Measurements from ENCODE around the gene TRPC4AP. TPM values are rescaled to one million over a fixed set of nuclear protein-coding genes. Genes with fewer than 3 reads are reported as not detected.

The TRPC4AP gene
- total and polyA plus RNA-seq, 10 of the 15 experiments (the other 5 are each of a cell fraction or from before 2014, with no cell fraction given), result 1.1 to 61.7 (median 41.2) TPM

DNA sequence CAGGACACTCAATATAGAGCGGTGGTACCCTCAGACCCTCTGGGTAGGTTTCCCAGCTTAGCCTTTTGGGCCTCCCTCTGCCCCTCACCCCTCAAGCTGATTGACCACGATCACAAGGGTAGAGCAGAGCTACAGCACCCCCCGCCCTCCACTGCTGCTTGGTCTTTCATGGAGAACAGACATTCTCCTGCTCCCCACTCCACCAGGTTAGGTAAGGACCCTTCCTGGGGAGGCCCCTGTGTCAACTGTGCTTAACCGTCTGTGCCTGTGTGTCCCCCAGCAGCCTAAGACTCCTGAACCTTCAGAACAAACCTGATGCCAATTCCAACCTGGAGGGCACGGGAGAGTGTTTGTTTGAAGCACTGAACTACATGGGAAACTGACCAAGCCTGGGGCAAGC lies 125.2 kb downstream of the TRPC4AP start (continued):
- TF ChIP-seq, protein P1, sequence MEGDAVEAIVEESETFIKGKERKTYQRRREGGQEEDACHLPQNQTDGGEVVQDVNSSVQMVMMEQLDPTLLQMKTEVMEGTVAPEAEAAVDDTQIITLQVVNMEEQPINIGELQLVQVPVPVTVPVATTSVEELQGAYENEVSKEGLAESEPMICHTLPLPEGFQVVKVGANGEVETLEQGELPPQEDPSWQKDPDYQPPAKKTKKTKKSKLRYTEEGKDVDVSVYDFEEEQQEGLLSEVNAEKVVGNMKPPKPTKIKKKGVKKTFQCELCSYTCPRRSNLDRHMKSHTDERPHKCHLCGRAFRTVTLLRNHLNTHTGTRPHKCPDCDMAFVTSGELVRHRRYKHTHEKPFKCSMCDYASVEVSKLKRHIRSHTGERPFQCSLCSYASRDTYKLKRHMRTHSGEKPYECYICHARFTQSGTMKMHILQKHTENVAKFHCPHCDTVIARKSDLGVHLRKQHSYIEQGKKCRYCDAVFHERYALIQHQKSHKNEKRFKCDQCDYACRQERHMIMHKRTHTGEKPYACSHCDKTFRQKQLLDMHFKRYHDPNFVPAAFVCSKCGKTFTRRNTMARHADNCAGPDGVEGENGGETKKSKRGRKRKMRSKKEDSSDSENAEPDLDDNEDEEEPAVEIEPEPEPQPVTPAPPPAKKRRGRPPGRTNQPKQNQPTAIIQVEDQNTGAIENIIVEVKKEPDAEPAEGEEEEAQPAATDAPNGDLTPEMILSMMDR (IDR thresholded peaks at IDR 0.05 in 2 of 3, conservative IDR thresholded peaks at IDR 0.05 in 1 of 3; ENCODE audit: control insufficient read depth in 2 of 3, extremely low read depth in 1 of 3, insufficient read depth in 1 of 3, low read depth in 3 of 3, low read length in 3 of 3), result no peak
- TF ChIP-seq RBBP5 (conservative IDR thresholded peaks at IDR 0.05) (no peak), HDGF (IDR thresholded peaks at IDR 0.05) (no peak), ZNF622 (IDR thresholded peaks at IDR 0.05) (no peak), MYC (IDR thresholded peaks at IDR 0.05; ENCODE audit: insufficient read depth, insufficient read length, insufficient replicate concordance, low read length, severe bottlenecking) (no peak)
- TF ChIP-seq, protein P2, sequence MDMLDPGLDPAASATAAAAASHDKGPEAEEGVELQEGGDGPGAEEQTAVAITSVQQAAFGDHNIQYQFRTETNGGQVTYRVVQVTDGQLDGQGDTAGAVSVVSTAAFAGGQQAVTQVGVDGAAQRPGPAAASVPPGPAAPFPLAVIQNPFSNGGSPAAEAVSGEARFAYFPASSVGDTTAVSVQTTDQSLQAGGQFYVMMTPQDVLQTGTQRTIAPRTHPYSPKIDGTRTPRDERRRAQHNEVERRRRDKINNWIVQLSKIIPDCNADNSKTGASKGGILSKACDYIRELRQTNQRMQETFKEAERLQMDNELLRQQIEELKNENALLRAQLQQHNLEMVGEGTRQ (IDR thresholded peaks at IDR 0.05; ENCODE audit: borderline replicate concordance, low read depth, low read length), result no peak
- TF ChIP-seq, protein P3, sequence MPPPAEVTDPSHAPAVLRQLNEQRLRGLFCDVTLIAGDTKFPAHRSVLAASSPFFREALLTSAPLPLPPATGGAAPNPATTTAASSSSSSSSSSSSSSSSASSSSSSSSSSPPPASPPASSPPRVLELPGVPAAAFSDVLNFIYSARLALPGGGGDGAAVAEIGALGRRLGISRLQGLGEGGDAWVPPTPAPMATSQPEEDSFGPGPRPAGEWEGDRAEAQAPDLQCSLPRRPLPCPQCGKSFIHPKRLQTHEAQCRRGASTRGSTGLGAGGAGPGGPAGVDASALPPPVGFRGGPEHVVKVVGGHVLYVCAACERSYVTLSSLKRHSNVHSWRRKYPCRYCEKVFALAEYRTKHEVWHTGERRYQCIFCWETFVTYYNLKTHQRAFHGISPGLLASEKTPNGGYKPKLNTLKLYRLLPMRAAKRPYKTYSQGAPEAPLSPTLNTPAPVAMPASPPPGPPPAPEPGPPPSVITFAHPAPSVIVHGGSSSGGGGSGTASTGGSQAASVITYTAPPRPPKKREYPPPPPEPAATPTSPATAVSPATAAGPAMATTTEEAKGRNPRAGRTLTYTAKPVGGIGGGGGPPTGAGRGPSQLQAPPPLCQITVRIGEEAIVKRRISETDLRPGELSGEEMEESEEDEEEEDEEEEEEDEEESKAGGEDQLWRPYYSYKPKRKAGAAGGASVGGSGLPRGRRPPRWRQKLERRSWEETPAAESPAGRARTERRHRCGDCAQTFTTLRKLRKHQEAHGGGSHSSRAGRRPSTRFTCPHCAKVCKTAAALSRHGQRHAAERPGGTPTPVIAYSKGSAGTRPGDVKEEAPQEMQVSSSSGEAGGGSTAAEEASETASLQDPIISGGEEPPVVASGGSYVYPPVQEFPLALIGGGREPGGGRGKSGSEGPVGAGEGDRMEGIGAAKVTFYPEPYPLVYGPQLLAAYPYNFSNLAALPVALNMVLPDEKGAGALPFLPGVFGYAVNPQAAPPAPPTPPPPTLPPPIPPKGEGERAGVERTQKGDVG (CRISPR knock-in tag; IDR thresholded peaks at IDR 0.05), result no peak

Measured in GM12878 (cell line).